Sigmoid colon (tissue), 7 donors: Measurements from ENCODE around the gene NKIRAS2. TPM values are rescaled to one million over a fixed set of nuclear protein-coding genes. Genes with fewer than 3 reads are reported as not detected.

ENCODE experiments used
- DNase-seq: peaks from one replicate; pipeline ENCODE4 v3.0.0-alpha.2; 2019
- H3K27ac ChIP-seq, 4 donors: fragments of 200-600 bp; sonication (generic); one replicate each; pipeline ENCODE4 v1.5.1; 2016 to 2019; ENCODE audit warnings: mild to moderate bottlenecking in 1 of 4
- H3K27me3 ChIP-seq, 3 donors: fragments of 200-600 bp; sonication (generic); one replicate each; pipeline ENCODE4 v1.5.1; 2019; ENCODE audit warnings: mild to moderate bottlenecking in 1 of 3
- H3K36me3 ChIP-seq, 4 donors: fragments of 200-600 bp; sonication (generic); one replicate each; pipeline ENCODE4 v1.5.1; 2016 to 2019
- H3K4me1 ChIP-seq, 4 donors: fragments of 200-600 bp; sonication (generic); one replicate each; pipeline ENCODE4 v1.5.1; 2017 to 2019
- H3K4me3 ChIP-seq, 4 donors: fragments of 200-600 bp; sonication (generic); one replicate each; pipeline ENCODE4 v1.5.1; 2017 to 2019; ENCODE audit warnings: mild to moderate bottlenecking in 2 of 4, moderate library complexity in 1 of 4
- H3K9me3 ChIP-seq, 4 donors: fragments of 200-600 bp in 3 of 4; sonication (generic) in 3 of 4; one replicate each; pipeline versions ENCODE4 v1.5.1 to v1.6.1; 2013 to 2019
- EP300 ChIP-seq, 4 donors: sonication (generic); formaldehyde crosslinking; IDR thresholded peaks; one replicate each; pipeline ENCODE4 v1.6.1; 2017; ENCODE audit warnings: antibody characterized with exemption in 4 of 4
- POLR2A ChIP-seq, 2 donors: fragments of 450-650 bp; IDR thresholded peaks; one replicate each; pipeline ENCODE4 v1.6.1; 2016; ENCODE audit warnings: antibody characterized with exemption in 2 of 2, mild to moderate bottlenecking in 2 of 2, moderate library complexity in 2 of 2
- POLR2AphosphoS5 ChIP-seq, 4 donors: sonication (generic); formaldehyde crosslinking; IDR thresholded peaks; one replicate each; pipeline ENCODE4 v1.6.1; 2017; ENCODE audit warnings: antibody characterized with exemption in 4 of 4
- WGBS, 2 donors: extraction: QIAGEN DNeasy Blood & Tissue Kit; methylation state at CpG; one replicate each; pipeline ENCODE4 v1.1.7; 2013; 5-methylcytosine and 5-hydroxymethylcytosine counted together
- intact Hi-C: fragments of 100-400 bp; cut with DNase I; formaldehyde crosslinking; loops from one replicate; pipeline ENCODE4 v1.15.1; 2023
- polyA plus RNA-seq, 3 donors: library from polyadenylated mRNA; stranded (reverse); fragments of 200-250 nt; gene quantifications; one replicate each; pipeline ENCODE4 v1.2.3, GENCODE V29; 2013
- total RNA-seq, 4 donors: library from RNA; depleted of rRNA; stranded (reverse); fragments of >200 nt; gene quantifications; one replicate each; pipeline ENCODE4 v1.1.0, GENCODE V29; 2016
- TF ChIP-seq, protein P1 (sequence below), 4 experiments: fragments of 450-650 bp in 3 of 4; fragments of 200-600 bp in 1 of 4; IDR thresholded peaks; one replicate each; pipeline ENCODE4 v1.5.1; 2016 to 2019; ENCODE audit warnings: antibody characterized with exemption in 4 of 4, mild to moderate bottlenecking in 3 of 4, moderate library complexity in 2 of 4
- donor health status: healthy with polysubstance abuse.
- donor health status: Bipolar disorder and iron deficiency.
- donor health status: healthy.

NKIRAS2 gene
- total and polyA plus RNA-seq, 7 donors = 28.5 to 35.4 (median 32.6) TPM

DNA sequence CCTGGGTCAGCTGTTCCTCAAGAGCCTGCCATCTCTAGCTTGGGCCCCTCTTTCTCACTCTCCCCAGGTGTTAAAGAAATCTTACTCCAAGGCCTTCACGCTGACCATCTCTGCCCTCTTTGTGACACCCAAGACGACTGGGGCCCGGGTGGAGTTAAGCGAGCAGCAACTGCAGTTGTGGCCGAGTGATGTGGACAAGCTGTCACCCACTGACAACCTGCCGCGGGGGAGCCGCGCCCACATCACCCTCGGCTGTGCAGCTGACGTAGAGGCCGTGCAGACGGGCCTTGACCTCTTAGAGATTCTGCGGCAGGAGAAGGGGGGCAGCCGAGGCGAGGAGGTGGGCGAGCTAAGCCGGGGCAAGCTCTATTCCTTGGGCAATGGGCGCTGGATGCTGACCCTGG lies 46.5 kb upstream of the NKIRAS2 start:
- H3K27ac ChIP-seq = peak overlapping the region; percentile 49 to 72 (median 58)
- intact Hi-C loops = no loop called here
- H3K27me3 ChIP-seq = no peaks in the 10 kb centered on the region
- DNase-seq = no peak
- WGBS, 2 donors = 73 to 77% methylated on average over 19 of the region's 19 CpGs
- H3K4me3 ChIP-seq = no peak overlapping the region
- no peak for TF ChIP-seq POLR2A (IDR thresholded peaks at IDR 0.05)
- TF ChIP-seq EP300 (IDR thresholded peaks at IDR 0.05) = no peak
- TF ChIP-seq, protein P1, sequence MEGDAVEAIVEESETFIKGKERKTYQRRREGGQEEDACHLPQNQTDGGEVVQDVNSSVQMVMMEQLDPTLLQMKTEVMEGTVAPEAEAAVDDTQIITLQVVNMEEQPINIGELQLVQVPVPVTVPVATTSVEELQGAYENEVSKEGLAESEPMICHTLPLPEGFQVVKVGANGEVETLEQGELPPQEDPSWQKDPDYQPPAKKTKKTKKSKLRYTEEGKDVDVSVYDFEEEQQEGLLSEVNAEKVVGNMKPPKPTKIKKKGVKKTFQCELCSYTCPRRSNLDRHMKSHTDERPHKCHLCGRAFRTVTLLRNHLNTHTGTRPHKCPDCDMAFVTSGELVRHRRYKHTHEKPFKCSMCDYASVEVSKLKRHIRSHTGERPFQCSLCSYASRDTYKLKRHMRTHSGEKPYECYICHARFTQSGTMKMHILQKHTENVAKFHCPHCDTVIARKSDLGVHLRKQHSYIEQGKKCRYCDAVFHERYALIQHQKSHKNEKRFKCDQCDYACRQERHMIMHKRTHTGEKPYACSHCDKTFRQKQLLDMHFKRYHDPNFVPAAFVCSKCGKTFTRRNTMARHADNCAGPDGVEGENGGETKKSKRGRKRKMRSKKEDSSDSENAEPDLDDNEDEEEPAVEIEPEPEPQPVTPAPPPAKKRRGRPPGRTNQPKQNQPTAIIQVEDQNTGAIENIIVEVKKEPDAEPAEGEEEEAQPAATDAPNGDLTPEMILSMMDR (IDR thresholded peaks at IDR 0.05) = no peak
- no peak for TF ChIP-seq POLR2AphosphoS5 (IDR thresholded peaks at IDR 0.05)
- peaks cover 0 to 74% (median 41%) of the 10 kb centered on the region in 4 donors for H3K4me1 ChIP-seq
- H3K36me3 ChIP-seq = peaks cover 30 to 91% (median 47%) of the 10 kb centered on the region in 4 donors
- no peaks in the 10 kb centered on the region for H3K9me3 ChIP-seq

DNA sequence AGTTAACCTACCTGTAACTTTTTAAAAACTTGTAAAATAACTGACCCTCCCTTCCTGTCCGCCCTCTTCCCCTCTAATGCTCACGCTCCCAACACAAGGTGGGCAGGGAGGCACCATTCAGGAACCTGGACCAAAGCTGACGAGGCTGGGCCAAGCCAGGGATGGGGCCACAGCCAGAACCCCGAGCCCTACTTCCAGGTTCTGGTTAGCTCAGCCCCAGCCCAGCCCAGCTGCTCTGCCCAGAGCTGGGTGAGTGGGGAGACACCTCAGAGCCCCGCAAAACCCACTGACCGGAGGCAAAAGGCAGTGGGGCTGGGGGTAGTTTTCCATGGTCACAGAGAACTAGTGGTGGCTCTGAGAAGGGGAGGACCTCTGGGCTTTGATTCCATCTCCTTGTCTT lies 45.9 kb upstream of the NKIRAS2 start:
- TF ChIP-seq POLR2AphosphoS5 (IDR thresholded peaks at IDR 0.05) (no peak), EP300 (IDR thresholded peaks at IDR 0.05) (no peak), POLR2A (IDR thresholded peaks at IDR 0.05) (no peak)
- intact Hi-C loops = no loop called here
- Histone ChIP-seq H3K4me1 (peaks cover 0 to 68% (median 37%) of the 10 kb centered on the region in 4 donors), H3K9me3 (no peaks in the 10 kb centered on the region), H3K4me3 (no peak overlapping the region), H3K27ac (peak overlapping the region in 1 of 4 donors; percentile 72), H3K27me3 (no peaks in the 10 kb centered on the region), H3K36me3 (peaks cover 30 to 91% (median 50%) of the 10 kb centered on the region in 4 donors)
- whole genome bisulfite sequencing, 2 donors = 88 to 94% methylated on average over 6 of the region's 6 CpGs
- DNase-seq = no peak

DNA sequence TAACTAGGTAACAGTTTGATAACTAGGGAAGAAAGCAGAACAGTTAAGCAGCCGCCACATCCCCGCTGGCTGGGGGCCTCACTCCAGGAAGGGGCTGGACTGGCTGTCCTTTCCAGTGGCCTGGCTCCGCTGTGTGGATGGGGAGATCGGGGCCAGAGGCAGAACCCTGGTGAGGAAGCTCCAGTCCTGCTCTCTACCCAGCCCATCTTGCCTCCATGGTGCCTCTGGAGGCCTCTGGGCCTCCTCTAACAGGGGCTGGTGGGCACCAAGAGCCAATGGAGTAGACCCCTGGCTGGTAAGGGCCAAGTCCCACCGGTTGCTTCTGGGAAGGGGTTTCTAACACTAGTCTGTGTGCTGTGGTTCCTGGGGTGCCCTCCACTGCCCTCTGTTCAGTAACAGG lies 45.2 kb upstream of the NKIRAS2 start:
- Histone ChIP-seq H3K27me3 (no peaks in the 10 kb centered on the region), H3K27ac (peak overlapping the region in 1 of 4 donors; percentile 72), H3K4me3 (no peak overlapping the region), H3K4me1 (peaks cover 0 to 62% (median 33%) of the 10 kb centered on the region in 4 donors), H3K36me3 (peaks cover 30 to 89% (median 50%) of the 10 kb centered on the region in 4 donors), H3K9me3 (no peaks in the 10 kb centered on the region)
- no peak for DNase-seq
- intact Hi-C loops = no loop called here
- TF ChIP-seq POLR2AphosphoS5 (IDR thresholded peaks at IDR 0.05) (no peak), POLR2A (IDR thresholded peaks at IDR 0.05) (no peak), EP300 (IDR thresholded peaks at IDR 0.05) (no peak)
- TF ChIP-seq, protein P1 (IDR thresholded peaks at IDR 0.05) = no peak
- WGBS, 2 donors = 92 to 96% methylated on average over 5 of the region's 5 CpGs

DNA sequence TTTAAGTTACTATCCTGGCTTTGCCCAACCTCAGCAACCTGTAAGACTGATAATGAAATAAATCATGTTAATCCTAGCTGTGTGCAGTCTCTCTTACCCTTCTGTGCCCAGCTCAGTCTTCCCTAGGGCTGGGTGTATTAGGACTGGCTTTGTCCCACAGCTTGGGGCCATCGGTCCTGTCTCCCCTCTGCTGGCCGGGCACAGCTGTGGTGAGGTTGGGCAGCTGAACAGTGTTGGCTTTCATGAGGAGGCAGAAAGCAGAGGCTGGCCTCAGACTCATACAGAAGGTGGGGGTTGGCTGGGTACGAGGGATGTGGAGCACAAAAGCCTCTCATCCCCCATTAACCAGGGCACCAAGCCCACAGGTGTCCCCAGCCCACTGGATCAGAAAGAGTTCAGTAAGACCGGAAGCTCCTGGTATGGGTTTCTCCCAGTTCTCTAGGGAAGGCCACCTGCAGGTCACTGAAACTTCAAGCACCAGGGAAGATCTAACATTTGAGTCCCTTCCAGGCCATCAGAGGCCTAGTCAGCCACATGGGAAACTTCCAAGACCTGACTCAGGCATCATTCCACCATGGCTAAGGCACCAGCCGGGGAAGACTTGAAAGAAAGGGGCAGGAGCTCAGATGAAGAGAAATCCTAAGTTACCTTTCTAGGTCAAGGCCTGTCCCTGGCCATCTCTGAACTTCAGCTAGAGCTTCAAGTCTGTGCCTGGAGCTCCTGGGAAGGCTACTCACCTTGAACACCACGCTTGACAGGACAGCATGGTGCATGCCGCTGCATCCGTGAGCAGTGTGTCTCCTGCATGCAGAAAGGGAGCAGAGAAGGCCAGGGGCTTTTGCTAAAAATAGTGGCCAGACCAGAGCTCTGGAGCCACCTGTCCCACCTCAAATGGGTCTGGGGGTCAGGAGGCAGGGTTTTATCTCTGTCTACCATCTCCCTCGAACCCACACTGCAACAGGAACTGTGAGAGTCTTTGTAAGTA lies 44.5 kb upstream of the NKIRAS2 start:
- Histone ChIP-seq H3K9me3 (no peaks in the 10 kb centered on the region), H3K27ac (peak overlapping the region; percentile 56 to 74 (median 68)), H3K36me3 (peaks cover 30 to 94% (median 53%) of the 10 kb centered on the region in 4 donors), H3K4me3 (no peak overlapping the region), H3K4me1 (peaks cover 0 to 54% (median 27%) of the 10 kb centered on the region in 4 donors), H3K27me3 (no peaks in the 10 kb centered on the region)
- no peak for DNase-seq
- 88 to 90% methylated on average over 9 of the region's 9 CpGs for WGBS, 2 donors
- intact Hi-C loops = no loop called here
- TF ChIP-seq, protein P1 (IDR thresholded peaks at IDR 0.05) = no peak
- TF ChIP-seq POLR2AphosphoS5 (IDR thresholded peaks at IDR 0.05) (no peak), EP300 (IDR thresholded peaks at IDR 0.05) (no peak), POLR2A (IDR thresholded peaks at IDR 0.05) (no peak)

DNA sequence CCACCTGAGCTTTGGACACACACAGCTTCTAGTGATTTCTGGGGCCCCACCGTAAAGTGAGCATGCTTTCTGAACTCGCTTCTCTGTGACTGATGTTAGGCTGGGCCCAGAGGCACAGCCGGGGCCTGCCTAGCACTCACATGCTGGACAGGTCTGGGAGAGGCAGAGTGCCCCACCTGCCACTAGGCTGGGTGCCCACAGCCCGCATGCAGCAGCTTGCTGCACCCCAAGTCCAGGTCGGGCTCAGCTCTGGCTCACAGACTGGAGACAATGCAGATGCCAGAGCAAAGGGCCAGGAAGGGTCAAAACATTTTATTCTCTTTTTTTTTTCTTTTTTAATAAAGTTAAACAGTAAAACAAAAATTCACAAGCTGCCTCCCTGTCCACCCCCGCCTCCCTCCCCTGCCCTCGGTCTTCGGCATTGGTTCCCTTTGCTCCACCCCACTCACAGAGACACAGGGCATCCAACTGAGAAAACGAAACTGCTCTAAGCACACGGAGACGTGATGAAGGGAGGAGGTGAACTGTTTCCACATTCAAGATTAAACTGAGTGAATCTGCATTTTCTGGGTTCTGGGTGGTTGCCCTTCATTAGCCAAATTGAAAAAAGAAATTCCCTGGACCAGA lies 43.6 kb upstream of the NKIRAS2 start:
- peak overlapping the region; percentile 56 to 74 (median 68) for H3K27ac ChIP-seq
- H3K4me3 ChIP-seq = no peak overlapping the region
- intact Hi-C loops = no loop called here
- WGBS, 2 donors = 80% methylated on average over 11 of the region's 11 CpGs
- no peak for DNase-seq
- H3K9me3 ChIP-seq = no peaks in the 10 kb centered on the region
- TF ChIP-seq, protein P1 (IDR thresholded peaks at IDR 0.05) = no peak
- TF ChIP-seq POLR2A (IDR thresholded peaks at IDR 0.05) = no peak
- TF ChIP-seq EP300 (IDR thresholded peaks at IDR 0.05) = no peak
- peak in 3 of 4 donors; percentile 26 to 62 (median 55) for TF ChIP-seq POLR2AphosphoS5 (IDR thresholded peaks at IDR 0.05)
- H3K36me3 ChIP-seq = peaks cover 35 to 95% (median 59%) of the 10 kb centered on the region in 4 donors
- H3K27me3 ChIP-seq = no peaks in the 10 kb centered on the region
- H3K4me1 ChIP-seq = peaks cover 0 to 47% (median 20%) of the 10 kb centered on the region in 4 donors
